Mucosa of descending colon (tissue), 3 donors: ENCODE measurements around the gene MX2. TPM values are rescaled to one million over a fixed set of nuclear protein-coding genes. Genes with fewer than 3 reads are reported as not detected.
A peak's percentile ranks its signal among the peaks of the same experiment; 100 is the strongest.

Experiments
- ATAC-seq: fragments of 200-7000 bp; cut with Tn5 transposase; one replicate; pipeline ENCODE4 v1.9.1; 2020; ENCODE audit warnings: mild to moderate bottlenecking, moderate library complexity
- DNase-seq, 3 donors: peaks; one replicate each; pipeline ENCODE4 v3.0.0-alpha.2; 2020
- H3K36me3 ChIP-seq: fragments of 200-600 bp; one replicate; pipeline ENCODE4 v1.8.0; 2021; ENCODE audit warnings: low read depth, mild to moderate bottlenecking
- H3K4me1 ChIP-seq: fragments of 200-600 bp; one replicate; pipeline ENCODE4 v1.8.0; 2021; ENCODE audit warnings: low read depth, mild to moderate bottlenecking
- H3K4me3 ChIP-seq: fragments of 200-600 bp; one replicate; pipeline ENCODE4 v1.8.0; 2021; ENCODE audit warnings: mild to moderate bottlenecking
- H3K9me3 ChIP-seq: fragments of 200-600 bp; one replicate; pipeline ENCODE4 v1.8.0; 2021; ENCODE audit warnings: mild to moderate bottlenecking
- intact Hi-C, 2 donors: fragments of 100-400 bp; cut with DNase I in 1 of 2; cut with micrococcal nuclease in 1 of 2; formaldehyde crosslinking; loops; one replicate each; pipeline versions ENCODE4 v1.11.0 to v1.11.1; 2022; cut with DNase I, micrococcal nuclease
- total RNA-seq, 3 donors: library from RNA; stranded (reverse); fragmentation: NEBNext Ultra II Directional in 2 of 3; extraction: Animal tissue kit (Norgen Biotek cat#: 25700) in 2 of 3; gene quantifications; one replicate each; pipeline versions ENCODE4 v1.2.1 to v1.2.4, GENCODE V29; 2021 to 2023
- TF ChIP-seq, protein P1 (sequence below): fragments of 200-600 bp; IDR thresholded peaks from one replicate; pipeline ENCODE4 v1.8.0; 2022; ENCODE audit warnings: antibody characterized with exemption, mild to moderate bottlenecking
- donor health status: DM: no; HTN: no; CAD: no; lungs with moderate emphysema.
- donor health status: DM: no; HTN: no; CAD: no.
- donor health status: DM: no; HTN: yes; CAD: no.

MX2 gene
- total RNA-seq, 3 donors from 2014 or later = 2.5 to 9.2 (median 6.3) TPM

DNA sequence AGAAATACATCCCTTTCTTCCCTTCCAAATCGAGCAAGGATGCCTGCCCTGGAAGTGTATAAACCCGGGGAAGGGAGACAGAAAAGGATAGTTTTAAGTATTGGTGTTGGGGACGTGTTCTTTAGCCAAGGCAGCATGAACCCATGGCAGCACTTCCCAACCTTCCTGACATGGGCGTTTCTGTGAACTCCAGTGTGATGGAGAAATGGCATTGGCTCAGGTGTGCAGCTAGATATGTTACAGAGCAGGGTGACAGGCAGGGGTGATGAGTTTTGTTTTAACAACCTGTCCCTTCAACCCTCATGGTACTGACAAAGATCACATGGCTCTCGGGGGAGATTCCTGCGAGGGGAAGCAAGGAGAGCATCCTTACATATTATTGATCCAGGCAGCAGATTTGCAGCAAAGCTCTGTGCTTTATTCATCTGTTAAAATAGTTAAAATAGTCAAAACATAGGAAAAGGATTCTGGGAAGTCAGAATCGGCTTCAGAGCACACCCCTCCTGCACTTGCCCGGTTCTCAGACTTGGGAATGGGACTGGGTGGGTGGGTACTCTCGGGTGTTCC, 68.2 kb downstream of the MX2 start:
- DNase-seq (no peak), ATAC-seq (no peak)
- H3K36me3 ChIP-seq = no peaks in the 10 kb centered on the region
- no peaks in the 10 kb centered on the region for H3K9me3 ChIP-seq
- TF ChIP-seq, protein P1, sequence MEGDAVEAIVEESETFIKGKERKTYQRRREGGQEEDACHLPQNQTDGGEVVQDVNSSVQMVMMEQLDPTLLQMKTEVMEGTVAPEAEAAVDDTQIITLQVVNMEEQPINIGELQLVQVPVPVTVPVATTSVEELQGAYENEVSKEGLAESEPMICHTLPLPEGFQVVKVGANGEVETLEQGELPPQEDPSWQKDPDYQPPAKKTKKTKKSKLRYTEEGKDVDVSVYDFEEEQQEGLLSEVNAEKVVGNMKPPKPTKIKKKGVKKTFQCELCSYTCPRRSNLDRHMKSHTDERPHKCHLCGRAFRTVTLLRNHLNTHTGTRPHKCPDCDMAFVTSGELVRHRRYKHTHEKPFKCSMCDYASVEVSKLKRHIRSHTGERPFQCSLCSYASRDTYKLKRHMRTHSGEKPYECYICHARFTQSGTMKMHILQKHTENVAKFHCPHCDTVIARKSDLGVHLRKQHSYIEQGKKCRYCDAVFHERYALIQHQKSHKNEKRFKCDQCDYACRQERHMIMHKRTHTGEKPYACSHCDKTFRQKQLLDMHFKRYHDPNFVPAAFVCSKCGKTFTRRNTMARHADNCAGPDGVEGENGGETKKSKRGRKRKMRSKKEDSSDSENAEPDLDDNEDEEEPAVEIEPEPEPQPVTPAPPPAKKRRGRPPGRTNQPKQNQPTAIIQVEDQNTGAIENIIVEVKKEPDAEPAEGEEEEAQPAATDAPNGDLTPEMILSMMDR = no peak
- intact Hi-C loops = no loop called here
- H3K4me1 ChIP-seq = peaks cover 26% of the 10 kb centered on the region
- H3K4me3 ChIP-seq = no peak overlapping the region

DNA sequence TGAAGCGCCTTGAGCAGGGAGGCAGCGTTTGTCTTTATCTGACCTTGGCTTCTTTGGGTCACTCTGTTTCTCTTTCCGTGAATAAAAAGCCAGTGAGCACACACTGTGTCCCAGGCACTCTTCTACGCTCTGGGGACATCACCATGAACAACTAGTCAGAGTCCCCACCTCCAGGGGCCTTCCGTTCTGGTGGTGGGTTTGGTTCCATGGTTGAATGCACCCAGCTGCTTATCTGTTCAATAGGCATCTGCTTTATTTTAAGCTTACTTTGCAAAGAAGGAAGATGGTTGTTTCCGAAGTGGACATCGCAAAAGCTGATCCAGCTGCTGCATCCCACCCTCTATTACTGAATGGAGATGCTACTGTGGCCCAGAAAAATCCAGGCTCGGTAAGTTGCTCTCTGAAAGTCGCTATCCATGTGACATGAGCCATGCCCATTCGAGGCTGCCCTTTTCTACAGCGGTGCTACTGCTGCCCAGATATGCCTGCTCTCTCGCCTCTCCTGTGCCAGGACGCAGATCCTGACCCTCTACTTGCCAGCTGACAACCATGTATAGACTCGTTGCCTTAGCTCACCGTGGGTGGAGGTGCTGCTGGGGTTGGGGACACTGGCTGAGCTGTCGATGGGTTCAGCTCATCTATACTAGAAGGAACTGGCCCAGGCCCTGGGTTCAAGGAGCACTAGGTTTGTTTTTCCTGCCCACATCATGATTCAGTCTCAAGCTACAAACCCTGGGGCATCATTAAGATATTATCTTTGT, 70.1 kb downstream of the MX2 start:
- Histone ChIP-seq H3K36me3 (no peaks in the 10 kb centered on the region), H3K4me3 (no peak overlapping the region), H3K9me3 (no peaks in the 10 kb centered on the region), H3K4me1 (peaks cover 20% of the 10 kb centered on the region)
- TF ChIP-seq, protein P1 = no peak
- DNase-seq = peak in 1 of 3 donors; percentile 35
- ATAC-seq = peak; percentile 81
- intact Hi-C loops = no loop called here

DNA sequence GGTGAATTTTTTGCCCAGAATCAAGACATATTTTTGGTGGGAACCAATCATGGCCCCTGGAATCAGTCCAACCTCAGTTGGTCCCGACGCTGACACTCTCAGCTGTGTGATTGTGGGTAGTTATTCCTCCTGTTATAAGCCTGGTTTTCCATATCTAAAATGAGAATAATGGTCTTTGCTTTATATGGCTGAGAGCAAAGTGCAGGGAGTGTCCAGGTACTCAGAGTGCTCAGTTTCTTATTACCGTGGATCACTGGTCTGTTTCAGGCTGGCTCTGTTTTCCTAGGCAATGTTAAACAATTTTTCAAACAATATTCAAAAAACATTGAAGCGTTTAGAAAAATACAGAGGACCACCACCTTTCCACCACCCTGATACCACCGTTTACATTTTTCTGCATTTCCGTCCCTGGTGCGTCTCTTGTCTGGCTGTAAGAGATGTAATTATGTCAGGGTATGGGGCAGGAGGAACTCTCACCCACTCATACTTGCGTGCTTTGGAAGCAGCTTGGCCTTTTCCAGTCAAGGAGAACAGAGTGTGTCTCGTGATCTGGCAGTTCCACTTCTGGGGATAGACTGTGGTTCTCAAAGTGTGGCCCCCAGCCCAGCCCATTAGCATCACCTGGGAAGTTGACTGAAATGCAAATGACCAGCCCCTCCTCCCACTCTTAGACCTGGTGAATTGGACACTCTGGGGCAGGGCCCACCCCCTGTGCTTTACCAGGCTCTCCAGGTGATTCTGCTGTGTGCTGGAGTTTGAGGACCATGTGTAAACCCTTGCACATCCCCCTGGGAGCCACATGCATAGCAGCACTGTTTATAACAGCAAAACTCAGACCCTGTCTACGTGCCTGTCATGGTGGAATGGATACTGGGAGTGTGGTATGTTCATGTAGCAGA, 71.0 kb downstream of the MX2 start:
- peak in 1 of 3 donors; percentile 77 for DNase-seq
- ATAC-seq = peak; percentile 91
- Histone ChIP-seq H3K9me3 (no peaks in the 10 kb centered on the region), H3K36me3 (no peaks in the 10 kb centered on the region), H3K4me3 (no peak overlapping the region), H3K4me1 (peaks cover 20% of the 10 kb centered on the region)
- intact Hi-C loops = no loop called here
- TF ChIP-seq, protein P1 = no peak

DNA sequence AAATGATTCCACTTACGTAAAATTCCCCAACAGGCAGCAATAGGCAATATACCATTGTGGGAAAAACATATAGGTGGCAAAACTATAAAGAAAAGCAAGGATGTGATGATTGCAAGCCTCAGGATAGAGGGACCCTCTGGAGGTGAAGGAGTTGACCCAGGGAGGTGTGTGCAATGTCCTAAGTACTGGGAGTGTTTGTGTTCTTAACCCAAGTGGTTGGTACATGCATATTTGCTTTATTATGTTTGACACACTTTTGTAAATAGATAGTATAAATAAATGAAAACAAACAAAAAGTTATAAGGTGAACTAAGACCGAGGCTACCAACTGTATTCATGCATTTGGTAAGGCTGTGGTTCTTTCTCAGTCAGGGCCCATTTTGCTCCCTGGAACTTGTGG, 71.7 kb downstream of the MX2 start:
- Histone ChIP-seq H3K36me3 (no peaks in the 10 kb centered on the region), H3K4me3 (no peak overlapping the region), H3K9me3 (no peaks in the 10 kb centered on the region), H3K4me1 (peaks cover 20% of the 10 kb centered on the region)
- intact Hi-C loops = no loop called here
- DNase-seq (no peak), ATAC-seq (peak; percentile 58)
- TF ChIP-seq, protein P1 = no peak

DNA sequence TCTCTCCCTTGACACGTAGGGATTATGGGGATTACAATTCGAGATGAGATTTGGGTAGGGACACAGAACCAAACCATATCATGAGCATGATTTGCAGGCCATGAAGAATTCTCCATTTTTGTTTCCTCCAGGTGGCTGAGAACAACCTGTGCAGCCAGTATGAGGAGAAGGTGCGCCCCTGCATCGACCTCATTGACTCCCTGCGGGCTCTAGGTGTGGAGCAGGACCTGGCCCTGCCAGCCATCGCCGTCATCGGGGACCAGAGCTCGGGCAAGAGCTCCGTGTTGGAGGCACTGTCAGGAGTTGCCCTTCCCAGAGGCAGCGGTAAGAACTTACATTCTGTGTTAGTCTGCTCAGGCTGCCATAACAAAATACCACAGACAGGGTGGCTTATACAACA, 73.9 kb downstream of the MX2 start:
- DNase-seq (no peak), ATAC-seq (no peak)
- Histone ChIP-seq H3K36me3 (no peaks in the 10 kb centered on the region), H3K4me3 (no peak overlapping the region), H3K4me1 (peaks cover 20% of the 10 kb centered on the region), H3K9me3 (no peaks in the 10 kb centered on the region)
- intact Hi-C loops = no loop called here
- TF ChIP-seq, protein P1 = no peak
